GM21619 (cell line): ENCODE measurements around the gene MRPL43.

Experiments used
- ATAC-seq: cut with Tn5 transposase; IDR thresholded peaks from one replicate; pipeline ENCODE4 v1.9.1; 2021; ENCODE audit not compliant: unreplicated experiment

MRPL43 gene

DNA sequence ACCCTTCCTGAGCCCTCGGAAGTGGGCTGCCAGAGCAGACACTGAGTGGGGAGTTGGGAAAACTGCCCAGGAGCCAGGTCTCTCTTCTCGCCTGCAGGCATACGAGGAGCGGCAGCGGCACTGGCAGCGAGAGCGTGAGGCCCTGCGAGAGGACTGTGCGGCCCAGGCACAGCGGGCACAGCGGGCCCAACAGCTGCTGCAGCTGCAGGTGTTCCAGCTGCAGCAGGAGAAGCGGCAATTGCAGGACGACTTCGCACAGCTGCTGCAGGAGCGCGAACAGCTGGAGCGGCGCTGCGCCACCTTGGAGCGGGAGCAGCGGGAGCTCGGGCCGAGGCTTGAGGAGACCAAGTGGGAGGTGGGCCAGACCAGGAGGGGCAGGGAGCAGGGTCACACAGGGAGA is 18.1 kb upstream of the MRPL43 start:
- ATAC-seq: no peak

DNA sequence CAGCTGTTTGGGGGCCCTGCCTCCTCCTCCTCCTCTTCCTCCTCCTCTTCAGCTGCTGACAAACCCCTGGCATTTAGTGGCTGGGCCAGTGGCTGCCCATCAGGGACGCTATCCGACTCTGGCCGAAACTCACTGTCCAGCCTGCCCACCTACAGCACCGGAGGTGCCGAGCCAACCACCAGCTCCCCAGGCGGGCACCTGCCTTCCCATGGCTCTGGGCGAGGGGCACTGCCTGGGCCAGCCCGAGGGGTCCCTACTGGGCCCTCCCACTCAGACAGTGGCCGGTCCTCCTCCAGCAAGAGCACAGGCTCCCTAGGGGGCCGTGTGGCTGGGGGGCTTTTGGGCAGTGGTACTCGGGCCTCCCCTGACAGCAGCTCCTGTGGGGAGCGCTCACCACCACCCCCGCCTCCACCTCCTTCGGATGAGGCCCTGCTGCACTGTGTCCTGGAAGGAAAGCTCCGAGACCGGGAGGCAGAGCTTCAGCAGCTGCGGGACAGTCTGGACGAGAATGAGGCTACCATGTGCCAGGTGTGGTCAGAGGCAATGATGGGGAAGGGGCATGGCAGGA is 16.4 kb upstream of the MRPL43 start:
- ATAC-seq: no peak

DNA sequence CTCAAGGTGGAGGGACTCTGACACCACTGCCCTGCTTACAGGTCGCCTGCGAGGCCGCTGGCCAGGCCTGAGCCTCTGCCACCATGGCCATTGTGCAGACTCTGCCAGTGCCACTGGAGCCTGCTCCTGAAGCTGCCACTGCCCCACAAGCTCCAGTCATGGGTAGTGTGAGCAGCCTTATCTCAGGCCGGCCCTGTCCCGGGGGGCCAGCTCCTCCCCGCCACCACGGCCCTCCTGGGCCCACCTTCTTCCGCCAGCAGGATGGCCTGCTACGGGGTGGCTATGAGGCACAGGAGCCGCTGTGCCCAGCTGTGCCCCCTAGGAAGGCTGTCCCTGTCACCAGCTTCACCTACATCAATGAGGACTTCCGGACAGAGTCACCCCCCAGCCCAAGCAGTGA is 15.2 kb upstream of the MRPL43 start:
- no peak for ATAC-seq

DNA sequence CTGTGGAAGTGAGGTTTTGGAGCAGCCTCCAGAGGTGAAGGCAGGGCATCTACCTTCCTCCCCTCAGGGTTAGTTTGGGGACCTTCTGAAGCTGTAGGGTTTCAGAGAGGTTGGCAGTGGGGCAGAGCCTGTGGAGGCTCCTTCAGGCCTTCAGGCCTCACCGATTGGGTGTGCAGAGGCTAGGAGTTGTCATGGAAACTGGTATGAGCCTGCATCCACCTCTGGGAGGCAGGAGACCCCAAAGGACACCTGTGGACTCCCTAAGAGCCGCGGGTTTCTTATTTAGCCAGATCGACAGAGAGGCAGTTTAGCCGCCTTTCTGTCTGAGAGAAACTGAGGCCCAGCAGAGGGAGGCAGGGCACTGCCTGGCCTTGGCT is 14.3 kb upstream of the MRPL43 start:
- no peak for ATAC-seq

DNA sequence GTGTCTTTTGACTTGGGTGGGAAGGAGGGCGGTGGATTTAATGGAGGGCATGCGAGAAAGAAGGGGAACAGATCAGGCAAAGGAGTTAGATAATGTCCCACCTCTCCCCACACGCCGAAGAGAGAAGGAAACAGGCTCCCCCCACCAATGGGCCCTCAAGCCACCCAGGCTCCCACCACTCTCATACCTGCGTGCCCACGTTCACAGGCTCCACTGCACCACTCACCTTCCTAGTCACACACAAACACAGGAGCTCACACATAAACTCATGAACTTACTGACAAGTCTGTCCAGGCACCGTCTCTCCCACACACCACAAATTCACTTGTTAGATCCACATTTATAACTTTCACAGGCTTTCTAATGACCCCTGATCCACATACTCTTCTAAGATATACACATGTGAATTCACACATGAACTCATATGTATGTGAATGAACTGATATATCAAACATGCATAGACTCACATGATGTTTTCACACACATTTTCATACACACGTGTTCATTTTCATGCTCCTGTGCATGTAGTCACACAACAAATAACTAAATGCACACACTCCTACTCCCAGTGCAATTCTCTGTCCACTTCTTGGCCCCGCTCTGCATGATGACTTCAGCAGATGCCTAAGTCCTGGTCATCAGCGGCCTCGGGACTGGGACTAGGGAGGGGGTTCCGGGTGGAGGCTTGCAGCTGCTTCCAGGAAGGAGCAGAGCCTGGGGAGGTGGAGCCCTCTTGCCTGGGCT is 13.8 kb upstream of the MRPL43 start:
- no peak for ATAC-seq

DNA sequence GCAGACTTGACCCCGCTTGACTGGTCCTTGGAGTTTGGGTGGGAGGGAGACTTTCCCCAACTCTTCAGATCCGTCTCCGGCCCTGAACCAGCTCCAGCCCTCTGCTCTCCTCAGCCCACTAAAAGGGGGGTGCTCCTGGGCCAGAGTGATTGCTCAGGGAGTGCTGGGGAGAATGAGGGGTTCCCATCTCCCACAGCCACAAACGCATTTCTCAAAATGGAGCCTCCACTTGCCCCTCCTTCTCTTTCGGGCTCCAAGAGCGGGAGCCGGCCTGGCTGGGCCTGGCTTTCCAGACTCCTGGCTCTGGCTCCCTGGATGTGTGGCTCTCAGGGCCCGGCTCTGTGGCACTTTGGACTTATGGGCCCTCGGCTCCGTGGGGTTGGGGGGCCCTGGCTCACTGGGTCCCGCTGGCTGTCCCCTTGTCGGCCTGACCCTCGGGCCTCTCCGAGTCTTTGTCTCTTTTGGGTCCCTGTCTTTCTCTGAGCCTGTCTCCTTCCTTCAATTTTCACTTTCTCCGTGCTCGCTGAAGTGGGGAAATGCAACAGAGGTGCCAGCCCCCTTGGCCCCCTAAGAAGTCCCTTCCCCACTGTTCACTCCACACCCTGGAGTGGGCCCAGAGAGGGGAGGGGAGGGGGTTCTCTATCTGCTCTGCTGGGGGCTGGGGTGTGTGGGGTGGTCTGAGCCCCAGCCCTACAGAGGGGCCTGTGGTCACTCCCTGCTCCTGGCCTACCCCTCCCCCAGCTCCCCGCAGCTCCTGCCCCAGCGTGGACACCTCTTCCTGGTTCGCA is 13.0 kb upstream of the MRPL43 start:
- no peak for ATAC-seq

DNA sequence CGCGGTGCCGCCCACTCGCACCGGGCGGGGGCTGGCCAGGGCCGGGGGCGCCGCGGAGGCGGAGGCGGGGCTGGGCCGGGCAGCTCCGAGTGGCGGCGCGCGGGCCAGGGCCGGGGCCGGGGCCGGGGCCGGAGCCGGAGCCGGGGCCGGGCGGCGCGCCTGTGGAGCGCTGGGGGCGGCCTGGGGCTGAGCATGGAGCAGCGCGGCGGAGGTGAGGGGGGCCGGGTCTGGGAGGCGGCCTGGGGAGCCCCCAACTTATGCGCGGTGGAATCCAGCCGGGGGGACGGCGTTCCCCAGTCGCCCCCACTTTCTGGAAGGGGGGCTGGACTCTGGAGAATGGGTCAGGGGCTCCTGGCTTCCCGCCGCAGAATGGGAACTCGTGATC is 12.4 kb upstream of the MRPL43 start, which contains the start of gene LZTS2:
LZTS2 (plus strand) TSS at position 67 of the 385 bp plus-strand sequence. CDS start 2,731 bp downstream, outside the sequence.
- ATAC-seq: no peak

DNA sequence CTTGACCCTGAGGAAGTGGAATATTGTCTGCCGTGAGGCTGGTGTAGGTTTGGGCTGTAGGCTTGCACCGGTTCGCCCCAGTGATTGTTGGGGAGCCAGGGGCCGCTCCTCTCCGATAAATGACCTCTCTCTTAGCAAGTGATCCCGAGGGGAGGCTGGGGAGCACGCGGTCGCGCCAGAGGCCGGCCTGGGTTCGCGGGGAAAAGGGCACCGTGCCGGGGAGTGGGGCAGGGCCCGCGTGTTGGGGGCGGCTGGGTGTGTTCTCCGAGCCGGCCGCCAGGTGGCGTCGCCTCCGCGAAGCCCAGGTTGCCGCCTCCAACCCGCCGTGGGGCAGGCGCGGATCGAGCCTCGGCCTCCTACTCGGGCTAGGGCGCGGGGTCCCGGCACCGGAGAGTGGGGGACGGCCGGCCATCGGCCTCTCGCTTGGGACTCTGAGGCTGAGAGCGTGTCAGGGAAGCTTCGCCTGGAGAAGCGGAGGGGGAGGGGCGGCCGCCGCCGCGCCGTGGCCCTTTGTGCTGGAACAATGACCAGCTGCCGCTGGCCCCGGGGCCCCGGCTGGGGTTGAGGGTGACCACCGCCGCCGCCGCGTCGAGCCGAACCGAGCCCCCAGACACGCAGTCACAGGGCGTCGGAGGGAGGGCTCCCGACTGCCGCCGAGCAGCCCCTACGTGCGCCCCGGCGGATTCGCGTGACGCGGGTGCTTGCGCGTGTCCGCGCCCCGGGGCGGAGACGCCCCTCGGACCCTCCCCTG is 11.9 kb upstream of the MRPL43 start:
- ATAC-seq: peak; percentile 45

DNA sequence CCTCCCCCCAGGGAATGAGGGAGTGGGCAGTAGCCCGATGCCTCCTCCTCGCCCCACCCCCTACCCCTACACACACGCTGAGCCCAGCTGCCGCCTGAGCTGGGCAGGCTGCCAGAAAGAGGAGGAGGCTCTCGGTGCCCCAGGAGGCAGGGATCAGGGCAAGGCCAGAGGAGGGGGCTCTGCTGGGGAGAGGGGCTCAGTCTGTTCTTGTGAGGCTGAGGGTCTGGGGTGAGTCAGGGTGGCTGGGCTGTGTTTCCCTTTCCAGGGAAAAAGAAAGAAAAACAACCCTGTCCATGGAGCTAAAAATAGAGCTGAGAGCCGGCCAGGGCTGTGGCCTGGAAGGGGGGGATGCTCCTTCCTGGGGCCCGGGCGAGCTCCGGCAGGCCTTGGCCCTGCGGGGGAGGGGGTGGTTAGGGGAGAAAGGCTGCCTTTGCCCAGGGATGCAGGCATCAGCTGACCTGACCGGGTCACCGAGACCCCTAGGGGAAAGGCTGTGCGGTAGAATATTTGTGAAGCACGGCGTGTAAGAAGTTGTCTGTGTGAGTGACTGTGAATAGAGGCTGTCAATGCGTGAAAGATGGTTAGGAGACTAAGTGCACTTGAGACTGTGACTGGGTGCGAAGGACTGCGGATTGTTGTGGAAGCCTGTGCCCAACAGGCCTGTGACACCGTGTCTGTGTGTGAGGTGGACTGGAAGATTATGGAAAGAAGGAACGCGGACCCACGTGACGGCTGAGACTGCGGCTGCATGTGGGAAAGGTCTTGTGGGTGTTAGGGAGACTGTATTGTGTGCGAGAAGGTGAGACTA is 11.1 kb upstream of the MRPL43 start:
- peak; percentile 17 for ATAC-seq

DNA sequence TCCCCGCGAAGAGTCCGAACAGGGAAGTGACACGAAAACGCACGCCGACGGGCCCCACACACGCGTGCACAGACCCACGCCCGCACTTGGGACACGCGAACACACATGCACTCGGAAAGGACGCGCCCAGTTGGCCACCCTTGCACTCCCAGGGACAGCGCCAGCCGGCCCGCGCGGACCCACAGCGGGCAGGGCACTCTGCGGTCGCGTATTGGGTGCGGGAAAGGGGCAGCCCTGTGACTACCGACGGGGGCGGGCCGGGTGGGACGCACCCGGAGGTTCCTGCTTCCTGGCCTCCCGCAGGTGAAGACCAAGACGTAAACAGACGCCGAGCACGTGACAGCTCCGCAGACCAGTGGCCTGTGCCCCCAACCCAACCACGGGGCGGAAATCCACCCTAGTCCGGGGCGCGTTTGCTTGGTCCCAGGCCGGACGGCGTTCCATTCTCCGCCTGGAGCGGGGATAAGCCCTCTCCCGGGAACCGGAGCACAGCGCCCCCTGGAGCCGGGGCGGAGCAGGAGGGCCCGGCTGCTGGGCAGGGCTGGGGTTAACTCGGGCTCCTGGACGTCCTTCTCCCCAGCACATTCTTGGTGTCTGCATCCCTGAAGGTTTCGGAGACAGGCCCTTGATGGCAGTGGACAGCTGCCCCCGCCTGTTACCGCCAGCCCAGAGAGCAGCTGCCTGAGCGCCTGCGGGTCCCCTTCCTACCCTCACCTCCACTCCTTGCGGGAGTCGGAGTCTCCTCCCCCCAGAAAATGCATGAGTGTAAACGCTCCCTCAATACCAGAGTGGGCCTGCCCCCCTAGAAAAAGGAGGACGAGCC is 10.3 kb upstream of the MRPL43 start:
- ATAC-seq: peak; percentile 33

DNA sequence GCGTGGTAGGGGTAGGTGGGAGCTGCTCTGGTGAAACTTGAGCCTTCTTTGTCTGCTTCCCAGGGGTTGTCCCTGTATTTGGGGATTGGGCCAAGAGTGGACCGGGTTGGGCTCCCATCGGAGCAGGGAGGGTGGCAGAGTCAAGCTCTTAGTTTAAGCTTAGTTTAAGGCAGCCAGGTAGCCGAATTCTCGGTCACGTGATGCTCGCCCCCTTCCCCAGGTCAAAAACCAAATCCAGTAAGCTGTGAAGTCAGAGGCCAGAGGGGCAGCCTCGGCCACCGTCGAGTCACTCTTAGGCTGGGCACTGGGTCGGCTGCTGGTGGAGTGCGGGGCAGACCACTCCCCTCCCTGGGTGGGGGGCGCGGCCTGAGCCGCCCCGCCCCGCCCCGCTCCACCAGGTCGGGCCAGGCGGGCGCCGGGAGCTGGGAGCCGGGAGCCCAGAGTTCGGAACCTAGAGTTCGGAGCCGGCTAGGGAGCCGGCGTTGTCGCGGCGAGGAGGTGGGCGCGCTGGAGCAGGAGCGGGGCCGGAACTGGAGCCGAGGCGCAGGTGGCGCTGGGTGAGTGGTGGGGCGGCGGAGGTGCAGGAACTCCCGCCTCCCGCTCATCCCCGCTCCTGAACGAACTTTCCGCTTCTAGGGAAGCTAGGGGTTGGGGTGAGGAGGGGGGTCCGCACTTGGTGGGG is 9.5 kb upstream of the MRPL43 start:
- no peak for ATAC-seq

DNA sequence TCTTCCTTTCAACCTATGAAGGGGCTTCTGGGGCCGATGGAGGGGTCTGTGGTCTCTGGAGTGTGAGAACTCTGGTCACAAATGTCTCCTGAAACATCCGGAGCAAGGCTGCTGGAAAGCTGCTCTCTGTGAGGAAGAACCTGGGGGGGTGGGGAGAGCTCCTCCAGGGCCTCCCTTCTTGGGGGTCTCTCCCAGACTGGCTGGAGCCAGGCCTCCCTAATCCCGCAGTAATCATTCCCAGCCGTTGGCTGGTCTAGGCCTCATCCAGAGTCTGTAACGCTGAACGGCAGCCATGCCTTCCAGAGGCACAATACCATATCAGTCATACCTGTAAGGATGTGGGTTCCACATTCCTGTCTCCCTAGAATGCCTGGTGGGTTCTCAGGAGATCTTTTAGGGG is 7.9 kb upstream of the MRPL43 start:
- ATAC-seq: no peak

DNA sequence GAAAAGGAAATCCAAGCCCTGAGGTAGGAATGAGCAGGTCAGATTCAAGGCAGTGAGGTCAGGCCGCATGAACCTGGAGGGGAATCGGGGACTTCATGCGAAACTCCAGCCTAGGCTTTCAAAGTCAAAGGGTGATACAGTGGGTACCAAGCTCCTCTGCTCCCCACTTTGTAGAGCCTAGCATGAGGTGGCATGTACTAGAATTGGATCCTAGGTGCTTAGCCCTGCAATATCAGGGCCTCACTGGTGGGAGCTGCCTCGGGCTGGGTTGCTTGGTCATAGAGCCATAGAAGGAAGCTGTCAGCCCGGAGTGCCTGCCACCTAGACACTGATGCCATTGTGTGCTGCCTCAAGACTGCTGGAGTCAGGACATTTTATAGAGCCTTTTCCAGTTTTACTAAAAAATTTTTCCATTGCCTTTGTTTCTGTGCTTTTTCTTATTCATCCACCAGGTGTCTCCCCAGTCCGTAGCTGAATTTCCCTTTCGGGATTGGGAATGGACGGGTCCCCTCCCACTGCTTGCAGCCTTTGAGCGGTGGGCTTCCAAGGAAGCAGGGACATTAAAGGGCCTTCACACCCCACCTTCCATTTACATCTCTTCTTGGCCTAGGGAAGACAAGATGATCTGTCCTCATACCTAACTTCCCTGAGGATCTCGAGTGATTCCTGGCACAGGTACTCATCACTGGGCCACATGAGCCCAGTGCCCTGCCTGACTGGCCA is 6.8 kb upstream of the MRPL43 start:
- ATAC-seq: no peak

DNA sequence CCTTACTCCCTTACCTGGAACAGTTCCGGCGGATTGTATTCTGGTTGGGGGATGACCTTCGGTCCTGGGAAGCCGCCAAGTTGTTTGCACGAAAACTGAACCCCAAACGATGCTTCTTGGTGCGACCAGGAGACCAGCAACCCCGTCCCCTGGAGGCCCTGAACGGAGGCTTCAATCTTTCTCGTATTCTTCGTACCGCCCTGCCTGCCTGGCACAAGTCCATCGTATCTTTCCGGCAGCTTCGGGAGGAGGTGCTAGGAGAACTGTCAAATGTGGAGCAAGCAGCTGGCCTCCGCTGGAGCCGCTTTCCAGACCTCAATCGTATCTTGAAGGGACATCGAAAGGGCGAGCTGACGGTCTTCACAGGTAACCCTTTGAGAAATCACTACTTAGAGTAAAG is 1.8 kb upstream of the MRPL43 start:
- ATAC-seq: no peak

DNA sequence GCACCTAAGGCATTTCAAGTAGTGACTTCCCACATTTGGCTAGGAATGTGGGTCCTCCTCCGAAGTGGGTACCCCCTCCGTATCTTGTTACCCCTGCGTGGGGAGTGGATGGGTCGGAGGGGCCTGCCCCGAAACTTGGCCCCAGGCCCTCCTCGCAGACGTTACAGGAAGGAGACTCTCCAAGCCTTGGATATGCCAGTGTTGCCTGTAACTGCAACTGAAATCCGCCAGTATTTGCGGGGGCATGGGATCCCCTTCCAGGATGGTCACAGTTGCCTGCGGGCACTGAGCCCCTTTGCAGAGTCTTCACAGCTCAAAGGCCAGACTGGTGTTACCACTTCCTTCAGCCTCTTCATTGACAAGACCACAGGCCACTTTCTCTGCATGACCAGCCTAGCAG is 869 bp upstream of the MRPL43 start:
- ATAC-seq: no peak

DNA sequence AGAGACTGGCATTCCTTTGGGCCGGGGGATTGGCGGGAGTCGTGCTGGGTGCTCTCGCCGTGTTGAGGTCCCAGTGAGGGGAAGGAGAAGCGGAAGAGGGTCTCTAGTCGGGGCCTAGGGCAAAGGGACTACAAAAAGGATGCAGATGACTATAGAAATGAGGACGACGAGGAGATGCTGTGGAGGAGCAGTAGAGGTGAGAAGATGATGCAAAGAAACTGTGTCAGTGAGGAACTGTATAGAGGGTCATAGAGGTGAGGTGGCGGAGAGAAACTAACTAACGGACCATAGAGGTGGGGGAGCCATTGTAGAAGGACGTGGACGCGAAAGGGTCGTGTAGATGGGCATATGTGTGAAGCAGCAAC is 370 bp upstream of the MRPL43 start:
- no peak for ATAC-seq

DNA sequence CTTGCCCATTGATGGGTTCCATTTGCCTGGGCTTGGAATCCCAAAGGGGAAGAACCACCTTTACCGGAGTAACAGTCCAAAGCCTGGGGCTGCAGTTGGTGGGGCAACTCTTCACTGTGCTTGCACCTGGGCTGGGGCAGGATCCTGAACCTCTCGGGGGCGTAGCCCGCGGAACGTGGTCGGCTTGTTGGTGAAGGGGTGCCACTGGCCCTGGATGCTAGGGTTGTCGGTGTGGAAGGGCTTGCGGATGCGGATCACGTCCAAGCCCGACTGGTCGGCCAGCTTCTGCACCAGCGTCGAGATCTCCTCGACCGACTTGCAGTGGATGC is 710 bp downstream of the MRPL43 start:
- ATAC-seq: no peak

DNA sequence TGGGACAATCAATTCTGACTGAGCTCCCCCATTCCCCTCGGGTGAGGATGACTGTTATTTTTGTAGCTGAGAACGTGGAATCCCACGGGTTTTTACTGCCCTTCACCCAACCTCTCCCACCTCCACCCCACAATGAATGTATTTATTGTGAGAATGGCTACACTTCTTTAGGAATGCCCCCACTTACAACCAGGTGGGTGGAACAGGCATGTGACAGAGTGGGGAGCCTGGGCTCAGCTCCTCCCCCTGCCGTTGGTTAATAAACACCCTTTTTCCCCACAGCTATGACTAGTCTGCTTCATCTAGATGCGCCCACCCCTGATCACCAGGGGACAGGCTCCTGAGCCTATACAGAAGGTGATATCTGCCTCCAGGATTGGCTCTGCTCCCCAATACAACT is 2.0 kb downstream of the MRPL43 start:
- ATAC-seq: no peak

DNA sequence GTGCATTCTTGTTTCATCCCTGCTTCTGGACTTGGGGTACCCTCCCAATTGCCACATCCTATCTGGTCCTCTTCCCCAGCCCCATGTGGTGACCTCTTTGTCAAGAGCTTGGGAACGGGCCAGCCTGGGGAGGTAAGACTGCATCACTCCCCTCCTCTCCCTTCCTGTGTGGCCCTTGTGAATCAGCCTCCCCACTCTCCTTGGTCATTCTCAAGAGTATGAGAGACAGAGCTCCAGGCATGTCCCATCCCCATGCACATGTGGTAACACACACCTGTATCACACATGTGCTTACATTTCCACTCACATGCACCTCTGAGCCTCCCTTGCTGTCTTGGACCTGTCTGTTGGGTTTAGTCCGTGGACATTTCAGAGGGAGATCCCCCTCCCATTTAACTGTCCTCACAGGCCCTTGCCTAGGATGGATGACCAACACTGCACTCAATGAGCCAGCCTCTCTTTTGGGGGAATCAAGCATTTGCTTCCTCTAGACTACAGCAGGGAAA is 2.6 kb downstream of the MRPL43 start:
- ATAC-seq: no peak
